ENCODE data around the gene TBCD.
A peak's percentile ranks its signal among the peaks of the same experiment; 100 is the strongest.

TBCD gene

DNA sequence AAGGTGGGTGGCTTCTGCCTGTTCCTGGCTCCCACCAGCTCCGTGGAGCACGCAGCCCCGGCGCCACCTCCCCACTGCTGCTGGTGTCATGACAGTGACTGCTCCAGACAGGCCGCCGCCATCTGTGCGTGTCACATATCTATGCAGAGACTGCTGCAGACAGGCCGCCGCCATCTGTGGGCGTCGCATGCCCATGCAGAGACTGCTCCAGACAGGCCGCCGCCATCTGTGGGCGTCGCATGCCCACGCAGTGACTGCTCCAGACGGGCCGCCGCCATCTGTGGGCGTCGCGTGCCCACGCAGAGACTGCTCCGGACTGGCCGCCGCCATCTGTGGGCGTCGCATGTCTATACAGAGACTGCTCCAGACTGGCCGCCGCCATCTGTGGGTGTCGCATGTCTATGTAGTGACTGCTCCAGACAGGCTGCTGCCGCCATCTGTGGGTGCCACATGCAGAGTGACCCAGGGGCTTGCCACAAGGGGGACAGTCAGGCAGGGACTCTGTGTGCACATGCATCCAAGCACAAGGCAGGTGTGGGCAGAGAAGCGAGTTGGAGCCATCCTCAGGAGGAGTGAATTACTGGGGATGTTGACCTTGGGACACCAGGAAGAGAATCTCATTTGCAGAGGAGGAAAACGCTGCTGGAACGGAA is 38.7 kb upstream of the TBCD start:
- H3K27ac ChIP-seq (ENCODE audit: low read depth, low read length) = no peak overlapping the region
- H3K36me3 ChIP-seq (ENCODE audit: control insufficient read depth, insufficient read depth, low read length) = no peaks in the 10 kb centered on the region
- H3K27me3 ChIP-seq (ENCODE audit: control insufficient read depth, insufficient read depth, low read length) = 0 out of 2 replicates have a peak, but pooled peaks cover 3% of the 10 kb centered on the region
- no peak overlapping the region for H3K4me3 ChIP-seq (ENCODE audit: low read depth, low read length)
- no peaks in the 10 kb centered on the region for H3K4me1 ChIP-seq (ENCODE audit: control insufficient read depth, insufficient read depth, low read length)
- H3K9ac ChIP-seq (ENCODE audit: low read depth, low read length) = no peak overlapping the region
- no peaks in the 10 kb centered on the region for H3K9me3 ChIP-seq (ENCODE audit: control insufficient read depth, insufficient read depth, low read length)

DNA sequence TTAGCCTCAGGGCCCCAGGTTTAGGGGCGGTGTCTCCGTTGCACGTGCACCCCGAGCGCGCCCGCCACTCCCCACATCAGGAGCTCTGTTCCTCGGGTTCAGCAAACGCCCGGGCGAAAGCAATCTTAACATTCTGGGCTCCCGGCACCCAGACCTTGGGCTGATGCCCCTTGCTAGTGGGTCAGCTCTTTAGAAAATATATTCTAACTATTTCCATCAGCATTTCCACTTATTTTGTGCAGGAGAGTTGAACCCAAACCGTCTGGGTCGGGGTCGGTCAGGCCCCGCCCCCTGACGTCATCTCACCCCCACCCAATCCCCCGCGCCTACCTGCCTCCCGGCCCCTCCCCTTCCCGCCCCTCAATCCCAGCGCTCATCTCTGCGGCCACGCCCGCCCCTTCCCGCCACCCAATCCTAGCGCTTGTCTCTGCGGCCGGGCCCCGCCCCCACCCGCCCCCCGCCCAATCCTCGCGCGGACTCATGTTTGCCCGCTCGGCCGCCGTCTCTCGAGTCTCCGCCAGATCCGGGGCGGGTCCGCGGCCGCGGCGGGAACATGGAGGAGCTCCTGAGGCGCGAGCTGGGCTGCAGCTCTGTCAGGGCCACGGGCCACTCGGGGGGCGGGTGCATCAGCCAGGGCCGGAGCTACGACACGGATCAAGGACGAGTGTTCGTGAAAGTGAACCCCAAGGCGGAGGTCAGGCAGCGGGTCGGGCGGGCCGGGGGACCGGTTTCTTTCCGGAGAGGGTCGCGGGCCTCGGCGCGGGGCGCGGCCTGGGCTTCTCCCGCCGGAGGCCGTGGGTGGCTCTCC is 35.5 kb upstream of the TBCD start, which contains the start of gene FN3KRP:
Gene FN3KRP (plus strand): TSS at position 504 of the 808 bp plus-strand sequence. CDS start 50 bp downstream, at position 554.
- H3K36me3 ChIP-seq (ENCODE audit: control insufficient read depth, insufficient read depth, low read length) = peaks cover 9% of the 10 kb centered on the region
- no peaks in the 10 kb centered on the region for H3K4me1 ChIP-seq (ENCODE audit: control insufficient read depth, insufficient read depth, low read length)
- peak within 1 kb of the TSS; percentile 45; the same call in 1 of the 2 replicates for H3K9ac ChIP-seq (ENCODE audit: low read depth, low read length)
- H3K9me3 ChIP-seq (ENCODE audit: control insufficient read depth, insufficient read depth, low read length) = no peaks in the 10 kb centered on the region
- H3K27ac ChIP-seq (ENCODE audit: low read depth, low read length) = peak within 1 kb of the TSS; percentile 62
- H3K27me3 ChIP-seq (ENCODE audit: control insufficient read depth, insufficient read depth, low read length) = no peaks in the 10 kb centered on the region
- peak within 1 kb of the TSS; percentile 85 for H3K4me3 ChIP-seq (ENCODE audit: low read depth, low read length)

DNA sequence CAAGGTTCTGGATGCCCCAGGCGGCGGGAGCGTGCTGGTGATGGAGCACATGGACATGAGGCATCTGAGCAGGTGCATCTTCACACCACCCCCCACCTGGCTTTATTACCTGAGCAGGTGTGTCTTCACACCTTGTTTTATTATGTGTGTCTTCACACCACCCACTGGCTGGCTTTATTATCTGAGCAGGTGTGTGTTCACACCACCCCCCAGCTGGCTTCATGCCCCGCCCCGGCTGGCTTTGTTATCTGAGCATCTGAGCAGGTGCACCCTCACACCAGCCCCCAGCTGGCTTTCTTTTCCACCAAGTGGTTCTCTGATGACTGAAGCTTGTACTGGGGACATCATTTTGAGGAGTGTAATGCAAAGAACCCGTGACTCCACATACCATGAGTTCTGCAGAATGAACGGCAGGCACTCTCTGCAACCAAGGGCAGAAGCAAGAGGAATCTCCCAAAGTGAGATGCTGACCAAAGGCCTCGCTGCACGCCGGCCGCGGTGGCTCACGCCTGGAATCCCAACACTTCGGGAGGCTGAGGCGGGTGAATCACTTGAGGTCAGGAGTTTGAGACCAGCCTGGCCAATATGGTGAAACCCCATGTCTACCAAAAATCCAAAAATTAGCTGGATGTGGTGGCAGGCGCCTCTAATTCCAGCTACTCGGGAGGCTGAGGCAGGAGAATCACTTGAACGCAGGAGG is 32.7 kb upstream of the TBCD start:
- H3K9me3 ChIP-seq (ENCODE audit: control insufficient read depth, insufficient read depth, low read length) = no peaks in the 10 kb centered on the region
- peaks cover 22% of the 10 kb centered on the region for H3K36me3 ChIP-seq (ENCODE audit: control insufficient read depth, insufficient read depth, low read length)
- H3K4me3 ChIP-seq (ENCODE audit: low read depth, low read length) = no peak overlapping the region
- H3K27ac ChIP-seq (ENCODE audit: low read depth, low read length) = no peak overlapping the region
- H3K4me1 ChIP-seq (ENCODE audit: control insufficient read depth, insufficient read depth, low read length) = no peaks in the 10 kb centered on the region
- no peak overlapping the region for H3K9ac ChIP-seq (ENCODE audit: low read depth, low read length)
- no peaks in the 10 kb centered on the region for H3K27me3 ChIP-seq (ENCODE audit: control insufficient read depth, insufficient read depth, low read length)

DNA sequence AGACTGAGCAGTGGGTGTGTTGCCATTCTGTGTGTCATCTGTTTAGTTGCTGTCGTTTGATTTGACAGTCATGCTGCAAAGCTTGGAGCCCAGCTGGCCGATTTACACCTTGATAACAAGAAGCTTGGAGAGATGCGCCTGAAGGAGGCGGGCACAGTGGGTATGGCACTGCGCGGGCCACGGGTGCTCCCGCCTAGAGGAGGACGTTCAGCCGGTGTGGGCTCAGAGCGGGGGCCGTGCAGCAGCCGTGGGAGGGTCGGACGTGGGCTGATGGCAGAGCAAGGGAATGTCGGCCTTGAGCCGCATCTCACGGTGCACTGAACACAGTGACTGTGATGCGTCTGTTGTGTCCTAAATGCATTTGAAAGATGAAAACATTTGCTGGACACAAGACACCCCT is 31.7 kb upstream of the TBCD start:
- Histone ChIP-seq H3K36me3 (ENCODE audit: control insufficient read depth, insufficient read depth, low read length) (peaks cover 22% of the 10 kb centered on the region), H3K9ac (ENCODE audit: low read depth, low read length) (no peak overlapping the region), H3K27ac (ENCODE audit: low read depth, low read length) (no peak overlapping the region), H3K9me3 (ENCODE audit: control insufficient read depth, insufficient read depth, low read length) (no peaks in the 10 kb centered on the region), H3K4me3 (ENCODE audit: low read depth, low read length) (no peak overlapping the region), H3K27me3 (ENCODE audit: control insufficient read depth, insufficient read depth, low read length) (no peaks in the 10 kb centered on the region), H3K4me1 (ENCODE audit: control insufficient read depth, insufficient read depth, low read length) (no peaks in the 10 kb centered on the region)

DNA sequence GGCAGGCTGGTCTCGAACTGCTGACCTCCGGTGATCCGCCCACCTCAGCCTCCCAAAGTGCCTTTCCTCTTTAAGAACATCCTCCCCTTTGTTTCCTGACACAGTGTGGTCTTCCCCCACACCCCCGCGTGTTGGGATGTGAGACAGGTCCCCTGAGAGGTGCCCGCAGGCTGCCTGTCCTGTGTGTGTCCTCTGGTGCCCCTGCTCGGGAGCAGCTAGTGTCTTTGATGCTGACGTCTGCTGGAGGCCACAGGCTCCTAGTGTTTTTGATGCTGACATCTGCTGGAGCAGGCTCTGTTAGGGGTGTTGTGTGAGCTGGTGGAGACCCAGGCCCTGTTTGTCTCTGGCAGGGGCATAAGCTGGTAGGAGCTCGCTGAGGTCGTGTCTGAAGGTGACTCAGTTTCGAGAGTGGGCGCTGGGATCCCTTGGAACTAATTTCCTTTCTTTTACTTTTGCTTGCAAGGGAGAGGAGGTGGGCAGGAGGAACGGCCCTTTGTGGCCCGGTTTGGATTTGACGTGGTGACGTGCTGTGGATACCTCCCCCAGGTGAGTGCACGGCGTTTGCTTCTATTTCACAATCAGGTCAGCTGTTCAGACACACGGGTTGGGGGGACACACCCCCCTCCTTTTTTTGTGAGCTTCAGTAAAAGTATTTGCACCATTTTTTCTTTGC is 29.4 kb upstream of the TBCD start:
- no peaks in the 10 kb centered on the region for H3K9me3 ChIP-seq (ENCODE audit: control insufficient read depth, insufficient read depth, low read length)
- peaks cover 36% of the 10 kb centered on the region for H3K36me3 ChIP-seq (ENCODE audit: control insufficient read depth, insufficient read depth, low read length)
- H3K9ac ChIP-seq (ENCODE audit: low read depth, low read length) = no peak overlapping the region
- H3K27ac ChIP-seq (ENCODE audit: low read depth, low read length) = no peak overlapping the region
- H3K27me3 ChIP-seq (ENCODE audit: control insufficient read depth, insufficient read depth, low read length) = no peaks in the 10 kb centered on the region
- H3K4me1 ChIP-seq (ENCODE audit: control insufficient read depth, insufficient read depth, low read length) = no peaks in the 10 kb centered on the region
- H3K4me3 ChIP-seq (ENCODE audit: low read depth, low read length) = no peak overlapping the region

DNA sequence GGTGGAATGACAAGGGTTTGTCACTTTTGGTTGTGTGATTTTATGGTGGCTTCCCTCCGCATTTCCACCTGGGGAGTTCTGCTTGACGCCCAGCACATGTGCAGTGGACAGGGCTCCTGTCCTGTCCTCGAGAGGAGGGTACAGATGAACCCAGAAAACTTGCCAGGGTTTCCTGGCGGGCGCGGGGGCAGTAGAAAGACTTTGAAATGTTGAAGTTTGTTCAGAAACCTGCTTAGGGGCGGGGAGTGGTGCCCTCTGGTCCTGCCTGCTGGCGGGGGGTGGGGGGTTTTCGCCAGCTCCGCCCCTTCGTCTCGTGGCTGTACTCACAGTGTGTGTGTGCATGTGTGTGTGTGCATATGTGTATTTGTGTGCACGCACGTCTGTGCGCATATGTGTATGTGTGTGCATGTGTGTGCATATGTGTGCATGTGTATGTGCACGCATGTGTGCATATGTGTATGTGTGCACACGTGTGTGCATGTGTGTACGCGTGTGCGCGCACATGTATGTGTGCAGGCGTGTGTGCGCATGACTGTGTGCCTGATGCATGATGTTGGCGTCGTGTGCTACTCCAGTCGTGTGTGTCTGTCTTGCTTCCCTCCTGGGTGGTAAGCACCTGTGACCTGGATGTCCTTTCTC is 28.6 kb upstream of the TBCD start:
- Histone ChIP-seq H3K27ac (ENCODE audit: low read depth, low read length) (no peak overlapping the region), H3K27me3 (ENCODE audit: control insufficient read depth, insufficient read depth, low read length) (no peaks in the 10 kb centered on the region)

DNA sequence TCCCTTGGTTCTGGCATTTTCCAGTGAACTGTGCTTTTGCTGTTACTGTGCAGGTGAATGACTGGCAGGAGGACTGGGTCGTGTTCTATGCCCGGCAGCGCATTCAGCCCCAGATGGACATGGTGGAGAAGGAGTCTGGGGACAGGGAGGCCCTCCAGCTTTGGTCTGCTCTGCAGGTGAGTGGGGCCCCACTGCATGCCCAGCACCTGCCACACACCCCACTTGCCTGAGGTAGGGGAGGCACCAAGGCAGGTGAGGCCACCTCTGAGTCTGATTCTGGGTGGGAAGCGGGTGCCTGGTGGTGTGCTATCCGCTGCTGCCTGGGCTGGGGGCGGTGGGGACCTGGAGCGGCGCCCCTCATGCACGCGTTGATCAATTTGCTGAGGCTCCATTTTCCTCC is 25.4 kb upstream of the TBCD start:
- Histone ChIP-seq H3K36me3 (ENCODE audit: control insufficient read depth, insufficient read depth, low read length) (peaks cover 32% of the 10 kb centered on the region), H3K27me3 (ENCODE audit: control insufficient read depth, insufficient read depth, low read length) (no peaks in the 10 kb centered on the region), H3K4me1 (ENCODE audit: control insufficient read depth, insufficient read depth, low read length) (no peaks in the 10 kb centered on the region), H3K9me3 (ENCODE audit: control insufficient read depth, insufficient read depth, low read length) (no peaks in the 10 kb centered on the region), H3K4me3 (ENCODE audit: low read depth, low read length) (no peak overlapping the region), H3K27ac (ENCODE audit: low read depth, low read length) (no peak overlapping the region), H3K9ac (ENCODE audit: low read depth, low read length) (no peak overlapping the region)

More for the DNA sequence above, 28.6 kb upstream of the TBCD start:
- Histone ChIP-seq H3K9ac (ENCODE audit: low read depth, low read length) (no peak overlapping the region), H3K36me3 (ENCODE audit: control insufficient read depth, insufficient read depth, low read length) (peaks cover 41% of the 10 kb centered on the region), H3K9me3 (ENCODE audit: control insufficient read depth, insufficient read depth, low read length) (no peaks in the 10 kb centered on the region), H3K4me3 (ENCODE audit: low read depth, low read length) (no peak overlapping the region), H3K4me1 (ENCODE audit: control insufficient read depth, insufficient read depth, low read length) (no peaks in the 10 kb centered on the region)

DNA sequence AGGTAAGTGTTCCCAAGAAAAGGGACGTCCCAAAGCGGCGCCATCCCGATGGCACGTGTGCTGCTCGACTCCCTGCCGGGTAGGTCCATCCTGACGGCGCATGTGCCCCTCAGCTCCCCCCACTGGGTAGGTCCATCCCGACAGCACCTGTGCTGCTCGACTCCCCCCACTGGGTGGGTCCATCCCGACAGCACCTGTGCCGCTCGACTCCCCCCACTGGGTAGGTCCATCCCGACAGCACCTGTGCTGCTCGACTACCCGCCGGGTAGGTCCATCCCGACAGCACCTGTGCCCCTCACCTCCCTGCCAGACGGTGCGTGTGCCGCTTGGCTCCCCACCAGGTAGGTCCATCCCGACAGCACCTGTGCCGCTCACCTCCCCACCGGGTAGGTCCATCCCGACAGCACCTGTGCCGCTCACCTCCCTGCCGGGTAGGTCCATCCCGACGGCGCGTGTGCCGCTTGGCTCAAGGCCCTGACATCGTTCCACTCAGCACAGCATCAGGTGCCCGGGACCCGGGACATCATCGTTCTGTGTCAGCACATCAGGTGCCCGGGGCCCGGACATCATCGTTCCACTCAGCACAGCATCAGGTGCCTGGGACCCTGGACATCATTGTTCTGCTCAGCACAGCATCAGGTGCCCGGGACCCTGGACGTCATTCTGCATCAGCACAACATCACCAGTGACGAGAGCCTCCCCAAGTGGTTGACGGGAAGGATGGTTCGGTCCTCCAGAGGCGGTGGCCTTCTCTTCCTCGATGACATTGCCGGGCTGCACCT is 22.2 kb upstream of the TBCD start:
- no peak overlapping the region for H3K27ac ChIP-seq (ENCODE audit: low read depth, low read length)
- no peak overlapping the region for H3K9ac ChIP-seq (ENCODE audit: low read depth, low read length)
- H3K4me3 ChIP-seq (ENCODE audit: low read depth, low read length) = no peak overlapping the region
- no peaks in the 10 kb centered on the region for H3K9me3 ChIP-seq (ENCODE audit: control insufficient read depth, insufficient read depth, low read length)
- no peaks in the 10 kb centered on the region for H3K4me1 ChIP-seq (ENCODE audit: control insufficient read depth, insufficient read depth, low read length)
- no peaks in the 10 kb centered on the region for H3K27me3 ChIP-seq (ENCODE audit: control insufficient read depth, insufficient read depth, low read length)
- peaks cover 19% of the 10 kb centered on the region for H3K36me3 ChIP-seq (ENCODE audit: control insufficient read depth, insufficient read depth, low read length)

DNA sequence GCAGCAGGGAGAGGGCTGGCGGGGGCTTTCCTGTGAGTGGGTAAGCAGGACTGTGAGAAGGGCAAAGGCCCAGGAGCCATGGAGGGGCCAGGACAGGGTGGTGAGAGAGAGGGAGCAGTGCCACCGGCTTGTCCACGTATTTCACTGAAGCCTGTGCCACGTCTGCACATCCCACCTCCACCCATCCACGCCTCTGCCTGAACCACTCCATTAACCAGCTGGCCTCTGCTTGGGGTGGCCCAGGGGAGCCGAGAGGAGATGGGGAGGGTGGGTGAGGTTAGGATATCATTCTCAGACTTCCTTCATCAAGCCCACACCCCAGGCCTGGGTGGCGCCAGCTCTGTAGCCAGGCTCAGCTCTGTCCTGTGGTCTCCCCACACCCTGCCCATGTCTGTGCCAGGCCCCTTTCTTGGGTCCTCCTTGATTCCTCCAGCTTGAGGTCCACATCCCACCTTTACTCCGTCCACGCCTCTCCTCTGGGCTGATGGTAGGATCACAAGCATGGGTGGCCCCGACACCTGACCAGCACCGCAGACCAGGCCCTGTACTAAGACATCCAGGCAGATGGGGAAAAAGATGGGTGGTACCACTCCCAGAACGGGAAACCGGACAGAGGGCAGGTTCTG is 19.6 kb upstream of the TBCD start:
- no peaks in the 10 kb centered on the region for H3K9me3 ChIP-seq (ENCODE audit: control insufficient read depth, insufficient read depth, low read length)
- H3K36me3 ChIP-seq (ENCODE audit: control insufficient read depth, insufficient read depth, low read length) = peaks cover 7% of the 10 kb centered on the region; the same call in 1 of the 2 replicates
- no peaks in the 10 kb centered on the region for H3K4me1 ChIP-seq (ENCODE audit: control insufficient read depth, insufficient read depth, low read length)
- H3K9ac ChIP-seq (ENCODE audit: low read depth, low read length) = no peak overlapping the region
- no peak overlapping the region for H3K27ac ChIP-seq (ENCODE audit: low read depth, low read length)
- no peak overlapping the region for H3K4me3 ChIP-seq (ENCODE audit: low read depth, low read length)
- H3K27me3 ChIP-seq (ENCODE audit: control insufficient read depth, insufficient read depth, low read length) = no peaks in the 10 kb centered on the region
